Measurements from ENCODE around the gene ZNF492. TPM values are rescaled to one million over a fixed set of nuclear protein-coding genes. Genes with fewer than 3 reads are reported as not detected.

The ZNF492 gene
- polyA plus RNA-seq, 1 of the 3 experiments (the other 2 are of a cell fraction), result 0.28 TPM

DNA sequence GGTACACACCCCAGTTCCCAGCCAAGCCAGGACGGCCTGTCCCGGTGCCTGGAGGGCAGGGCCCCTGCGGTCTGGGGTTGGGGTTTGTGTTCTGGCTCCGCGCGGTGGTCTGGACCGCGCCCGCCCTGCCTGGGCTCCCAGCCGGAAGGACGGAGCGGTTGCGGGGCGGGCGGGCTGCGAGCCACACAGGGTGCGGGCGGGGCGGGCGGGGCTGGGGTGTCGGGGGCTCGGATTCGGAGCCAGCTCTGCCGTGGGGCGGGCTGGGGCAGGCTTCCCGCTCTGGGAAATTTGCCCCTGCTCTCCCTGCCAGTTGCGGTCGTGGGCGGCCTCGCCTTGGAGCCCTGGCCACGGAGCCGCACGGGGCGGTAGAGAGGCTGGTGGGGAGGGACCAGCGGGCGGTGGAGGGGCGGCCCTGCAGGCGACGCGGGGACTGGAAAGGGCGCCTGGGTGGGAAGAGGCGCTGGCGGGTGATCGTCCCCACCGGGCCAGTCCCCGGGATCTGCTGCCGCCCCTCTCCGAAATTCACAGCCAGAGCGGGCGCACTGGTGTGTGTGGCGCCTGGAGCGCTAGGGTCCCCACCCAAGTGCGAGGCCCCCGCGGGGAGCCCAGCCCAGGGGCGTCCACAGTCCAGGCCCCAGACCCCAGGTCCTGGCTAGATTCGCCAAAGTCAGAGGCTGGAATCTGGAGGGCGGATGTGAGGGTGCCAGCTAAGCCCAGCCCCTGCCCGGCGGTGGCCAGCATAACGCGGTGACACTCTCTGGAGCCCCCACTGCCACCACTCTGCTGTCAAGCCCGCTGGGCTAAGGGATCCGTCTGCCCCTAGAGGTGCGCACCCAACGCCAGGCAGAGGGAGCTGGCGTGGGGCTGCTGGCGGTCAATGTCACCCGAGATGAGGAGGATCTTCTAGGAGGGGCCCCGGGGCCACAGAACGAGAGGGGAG is 11.0 kb upstream of the ZNF492 start:
- Histone ChIP-seq H3K9me2 (no peaks in the 10 kb centered on the region), H3K27ac (ENCODE audit: low read depth in 2 of 2, low read length in 1 of 2) (no peak overlapping the region), H3K4me3 (ENCODE audit: low read depth in 2 of 2, low read length in 1 of 2) (peak overlapping the region in 1 of 2 experiments; percentile 17; a peak in 1 of 4 replicates), H3K4me1 (ENCODE audit: control insufficient read depth in 1 of 2, insufficient read depth in 2 of 2, low read depth in 1 of 2, low read length in 1 of 2) (no peaks in the 10 kb centered on the region; a peak in 1 of 4 replicates), H3K9me3 (no peaks in the 10 kb centered on the region), H3K27me3 (ENCODE audit: insufficient read depth) (no peaks in the 10 kb centered on the region), H2AFZ (ENCODE audit: low read depth) (no peak overlapping the region), H3F3A (replicated peaks; ENCODE audit: insufficient read depth) (no peaks in the 10 kb centered on the region), H4K20me1 (ENCODE audit: insufficient read depth) (no peaks in the 10 kb centered on the region), H3K4me2 (no peak overlapping the region), H3K9ac (no peak overlapping the region), H3K79me2 (ENCODE audit: insufficient read depth) (no peaks in the 10 kb centered on the region), H3K36me3 (replicated peaks in 1 of 2; ENCODE audit: control insufficient read depth in 1 of 2, insufficient read depth in 2 of 2, low read length in 1 of 2) (no peaks in the 10 kb centered on the region)
- CTCF ChIA-PET, result interaction anchor here (1.0 kb wide), 1 partner anchor 10 kb away, joined by 3 read pairs; no protein-coding TSS in a partner anchor
- 17% methylated on average over 13 of the region's 71 CpGs for WGBS (ENCODE audit: low lambda C conversion rate)
- POLR2A ChIA-PET, result no interaction called here
- TF ChIP-seq FOXM1 (IDR thresholded peaks at IDR 0.05; ENCODE audit: low read depth) (no peak), SIN3A (IDR thresholded peaks at IDR 0.05; ENCODE audit: borderline replicate concordance, low read depth, low read length) (no peak), TCF12 (IDR thresholded peaks at IDR 0.05) (no peak), RCOR1 (IDR thresholded peaks at IDR 0.05; ENCODE audit: low read length) (no peak), YY1 (IDR thresholded peaks at IDR 0.05; ENCODE audit: low read depth) (no peak), NRF1 (IDR thresholded peaks at IDR 0.05; ENCODE audit: low read depth, low read length) (no peak), CHD2 (IDR thresholded peaks at IDR 0.05; ENCODE audit: low read length, partially characterized antibody) (no peak), TAF1 (IDR thresholded peaks at IDR 0.05; ENCODE audit: borderline replicate concordance, low read depth, low read length) (no peak), ELF1 (IDR thresholded peaks at IDR 0.05) (no peak), FOXJ3 (CRISPR knock-in tag; IDR thresholded peaks at IDR 0.05) (no peak), RFX5 (IDR thresholded peaks at IDR 0.05; ENCODE audit: low read length) (no peak), RXRA (IDR thresholded peaks at IDR 0.05; ENCODE audit: borderline replicate concordance, low read depth) (no peak)
- TF ChIP-seq, protein P1, sequence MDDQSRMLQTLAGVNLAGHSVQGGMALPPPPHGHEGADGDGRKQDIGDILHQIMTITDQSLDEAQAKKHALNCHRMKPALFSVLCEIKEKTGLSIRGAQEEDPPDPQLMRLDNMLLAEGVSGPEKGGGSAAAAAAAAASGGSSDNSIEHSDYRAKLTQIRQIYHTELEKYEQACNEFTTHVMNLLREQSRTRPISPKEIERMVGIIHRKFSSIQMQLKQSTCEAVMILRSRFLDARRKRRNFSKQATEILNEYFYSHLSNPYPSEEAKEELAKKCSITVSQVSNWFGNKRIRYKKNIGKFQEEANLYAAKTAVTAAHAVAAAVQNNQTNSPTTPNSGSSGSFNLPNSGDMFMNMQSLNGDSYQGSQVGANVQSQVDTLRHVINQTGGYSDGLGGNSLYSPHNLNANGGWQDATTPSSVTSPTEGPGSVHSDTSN (IDR thresholded peaks at IDR 0.05), result no peak
- TF ChIP-seq, protein P2, sequence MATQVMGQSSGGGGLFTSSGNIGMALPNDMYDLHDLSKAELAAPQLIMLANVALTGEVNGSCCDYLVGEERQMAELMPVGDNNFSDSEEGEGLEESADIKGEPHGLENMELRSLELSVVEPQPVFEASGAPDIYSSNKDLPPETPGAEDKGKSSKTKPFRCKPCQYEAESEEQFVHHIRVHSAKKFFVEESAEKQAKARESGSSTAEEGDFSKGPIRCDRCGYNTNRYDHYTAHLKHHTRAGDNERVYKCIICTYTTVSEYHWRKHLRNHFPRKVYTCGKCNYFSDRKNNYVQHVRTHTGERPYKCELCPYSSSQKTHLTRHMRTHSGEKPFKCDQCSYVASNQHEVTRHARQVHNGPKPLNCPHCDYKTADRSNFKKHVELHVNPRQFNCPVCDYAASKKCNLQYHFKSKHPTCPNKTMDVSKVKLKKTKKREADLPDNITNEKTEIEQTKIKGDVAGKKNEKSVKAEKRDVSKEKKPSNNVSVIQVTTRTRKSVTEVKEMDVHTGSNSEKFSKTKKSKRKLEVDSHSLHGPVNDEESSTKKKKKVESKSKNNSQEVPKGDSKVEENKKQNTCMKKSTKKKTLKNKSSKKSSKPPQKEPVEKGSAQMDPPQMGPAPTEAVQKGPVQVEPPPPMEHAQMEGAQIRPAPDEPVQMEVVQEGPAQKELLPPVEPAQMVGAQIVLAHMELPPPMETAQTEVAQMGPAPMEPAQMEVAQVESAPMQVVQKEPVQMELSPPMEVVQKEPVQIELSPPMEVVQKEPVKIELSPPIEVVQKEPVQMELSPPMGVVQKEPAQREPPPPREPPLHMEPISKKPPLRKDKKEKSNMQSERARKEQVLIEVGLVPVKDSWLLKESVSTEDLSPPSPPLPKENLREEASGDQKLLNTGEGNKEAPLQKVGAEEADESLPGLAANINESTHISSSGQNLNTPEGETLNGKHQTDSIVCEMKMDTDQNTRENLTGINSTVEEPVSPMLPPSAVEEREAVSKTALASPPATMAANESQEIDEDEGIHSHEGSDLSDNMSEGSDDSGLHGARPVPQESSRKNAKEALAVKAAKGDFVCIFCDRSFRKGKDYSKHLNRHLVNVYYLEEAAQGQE (IDR thresholded peaks at IDR 0.05; ENCODE audit: low read depth, low read length), result no peak
- peak; percentile 83 for DNase-seq
